WTC11 (cell line): ENCODE results near the gene MTA1.

Experiments
- ETV6 ChIP-seq: sonication (generic); formaldehyde crosslinking; IDR thresholded peaks from 2 replicates; pipeline ENCODE4 v1.8.1; 2022; ENCODE audit warnings: mild to moderate bottlenecking, missing genetic modification reagents
- FOXJ3 ChIP-seq: sonication (generic); formaldehyde crosslinking; IDR thresholded peaks from 2 replicates; pipeline ENCODE4 v1.9.0; 2021; ENCODE audit warnings: missing genetic modification reagents, mild to moderate bottlenecking, borderline replicate concordance
- IRF1 ChIP-seq: sonication (generic); formaldehyde crosslinking; IDR thresholded peaks from 2 replicates; pipeline ENCODE4 v1.8.0; 2023; ENCODE audit warnings: missing genetic modification reagents
- MAX ChIP-seq: sonication (generic); formaldehyde crosslinking; IDR thresholded peaks from 2 replicates; pipeline ENCODE4 v1.8.0; 2022; ENCODE audit warnings: mild to moderate bottlenecking, missing genetic modification reagents
- MYBL2 ChIP-seq: sonication (generic); formaldehyde crosslinking; IDR thresholded peaks from 2 replicates; pipeline ENCODE4 v1.8.1; 2023; ENCODE audit warnings: mild to moderate bottlenecking, moderate library complexity, missing genetic modification reagents
- NFE2L1 ChIP-seq: sonication (generic); formaldehyde crosslinking; IDR thresholded peaks from 2 replicates; pipeline ENCODE4 v1.8.1; 2023; ENCODE audit warnings: missing genetic modification reagents
- NR2C2 ChIP-seq: sonication (generic); formaldehyde crosslinking; IDR thresholded peaks from 2 replicates; pipeline ENCODE4 v1.8.0; 2022; ENCODE audit warnings: mild to moderate bottlenecking, missing genetic modification reagents
- TEAD4 ChIP-seq: sonication (generic); formaldehyde crosslinking; IDR thresholded peaks from 2 replicates; pipeline ENCODE4 v1.8.0; 2022; ENCODE audit warnings: mild to moderate bottlenecking, missing genetic modification reagents
- ZBTB21 ChIP-seq: sonication (generic); formaldehyde crosslinking; IDR thresholded peaks from 2 replicates; pipeline ENCODE4 v1.8.1; 2023; ENCODE audit warnings: mild to moderate bottlenecking, missing genetic modification reagents, borderline replicate concordance
- ZNF121 ChIP-seq: sonication (generic); formaldehyde crosslinking; IDR thresholded peaks from 2 replicates; pipeline ENCODE4 v1.8.0; 2023; ENCODE audit warnings: missing genetic modification reagents
- TF ChIP-seq, protein P1 (sequence below): fragments of 200-600 bp; IDR thresholded peaks from 2 replicates; pipeline ENCODE4 v1.8.0; 2022; ENCODE audit warnings: antibody characterized with exemption
- TF ChIP-seq, protein P2 (sequence below): sonication (generic); formaldehyde crosslinking; IDR thresholded peaks from 2 replicates; pipeline ENCODE4 v1.8.1; 2022; ENCODE audit warnings: low read depth, missing genetic modification reagents, borderline replicate concordance
- TF ChIP-seq, protein P3 (sequence below): sonication (generic); formaldehyde crosslinking; IDR thresholded peaks from 2 replicates; pipeline ENCODE4 v1.8.0; 2022; ENCODE audit warnings: mild to moderate bottlenecking, missing genetic modification reagents

GRCh38 chr14:105485739-105486162 lies 66.1 kb downstream of the MTA1 start:
- TF ChIP-seq ETV6 (CRISPR knock-in tag), result peak; percentile 54; the same call in 1 of the 2 replicates
- no peak for TF ChIP-seq NFE2L1 (CRISPR knock-in tag)
- TF ChIP-seq, protein P1, sequence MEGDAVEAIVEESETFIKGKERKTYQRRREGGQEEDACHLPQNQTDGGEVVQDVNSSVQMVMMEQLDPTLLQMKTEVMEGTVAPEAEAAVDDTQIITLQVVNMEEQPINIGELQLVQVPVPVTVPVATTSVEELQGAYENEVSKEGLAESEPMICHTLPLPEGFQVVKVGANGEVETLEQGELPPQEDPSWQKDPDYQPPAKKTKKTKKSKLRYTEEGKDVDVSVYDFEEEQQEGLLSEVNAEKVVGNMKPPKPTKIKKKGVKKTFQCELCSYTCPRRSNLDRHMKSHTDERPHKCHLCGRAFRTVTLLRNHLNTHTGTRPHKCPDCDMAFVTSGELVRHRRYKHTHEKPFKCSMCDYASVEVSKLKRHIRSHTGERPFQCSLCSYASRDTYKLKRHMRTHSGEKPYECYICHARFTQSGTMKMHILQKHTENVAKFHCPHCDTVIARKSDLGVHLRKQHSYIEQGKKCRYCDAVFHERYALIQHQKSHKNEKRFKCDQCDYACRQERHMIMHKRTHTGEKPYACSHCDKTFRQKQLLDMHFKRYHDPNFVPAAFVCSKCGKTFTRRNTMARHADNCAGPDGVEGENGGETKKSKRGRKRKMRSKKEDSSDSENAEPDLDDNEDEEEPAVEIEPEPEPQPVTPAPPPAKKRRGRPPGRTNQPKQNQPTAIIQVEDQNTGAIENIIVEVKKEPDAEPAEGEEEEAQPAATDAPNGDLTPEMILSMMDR, result no peak
- no peak for TF ChIP-seq ZBTB21 (CRISPR knock-in tag)
- TF ChIP-seq, protein P2, sequence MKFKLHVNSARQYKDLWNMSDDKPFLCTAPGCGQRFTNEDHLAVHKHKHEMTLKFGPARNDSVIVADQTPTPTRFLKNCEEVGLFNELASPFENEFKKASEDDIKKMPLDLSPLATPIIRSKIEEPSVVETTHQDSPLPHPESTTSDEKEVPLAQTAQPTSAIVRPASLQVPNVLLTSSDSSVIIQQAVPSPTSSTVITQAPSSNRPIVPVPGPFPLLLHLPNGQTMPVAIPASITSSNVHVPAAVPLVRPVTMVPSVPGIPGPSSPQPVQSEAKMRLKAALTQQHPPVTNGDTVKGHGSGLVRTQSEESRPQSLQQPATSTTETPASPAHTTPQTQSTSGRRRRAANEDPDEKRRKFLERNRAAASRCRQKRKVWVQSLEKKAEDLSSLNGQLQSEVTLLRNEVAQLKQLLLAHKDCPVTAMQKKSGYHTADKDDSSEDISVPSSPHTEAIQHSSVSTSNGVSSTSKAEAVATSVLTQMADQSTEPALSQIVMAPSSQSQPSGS (CRISPR knock-in tag), result no peak
- no peak for TF ChIP-seq NR2C2 (CRISPR knock-in tag)
- no peak for TF ChIP-seq TEAD4 (CRISPR knock-in tag)
- no peak for TF ChIP-seq ZNF121 (CRISPR knock-in tag)
- TF ChIP-seq IRF1, result 0 out of 2 replicates have a peak, but pooled peaks have one; percentile 30
- TF ChIP-seq, protein P3, sequence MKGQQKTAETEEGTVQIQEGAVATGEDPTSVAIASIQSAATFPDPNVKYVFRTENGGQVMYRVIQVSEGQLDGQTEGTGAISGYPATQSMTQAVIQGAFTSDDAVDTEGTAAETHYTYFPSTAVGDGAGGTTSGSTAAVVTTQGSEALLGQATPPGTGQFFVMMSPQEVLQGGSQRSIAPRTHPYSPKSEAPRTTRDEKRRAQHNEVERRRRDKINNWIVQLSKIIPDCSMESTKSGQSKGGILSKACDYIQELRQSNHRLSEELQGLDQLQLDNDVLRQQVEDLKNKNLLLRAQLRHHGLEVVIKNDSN (CRISPR knock-in tag), result no peak
- TF ChIP-seq MYBL2 (CRISPR knock-in tag), result no peak
- TF ChIP-seq MAX (CRISPR knock-in tag), result peak; percentile 67; the same call in 1 of the 2 replicates
- TF ChIP-seq FOXJ3 (CRISPR knock-in tag), result no peak
